ENCODE results near the gene RBMS1. TPM values are rescaled to one million over a fixed set of nuclear protein-coding genes. Genes with fewer than 3 reads are reported as not detected.

The RBMS1 gene
- total and polyA plus RNA-seq, 3 donors from 2014 or later: 26.8 to 34.7 (median 30.0) TPM

DNA sequence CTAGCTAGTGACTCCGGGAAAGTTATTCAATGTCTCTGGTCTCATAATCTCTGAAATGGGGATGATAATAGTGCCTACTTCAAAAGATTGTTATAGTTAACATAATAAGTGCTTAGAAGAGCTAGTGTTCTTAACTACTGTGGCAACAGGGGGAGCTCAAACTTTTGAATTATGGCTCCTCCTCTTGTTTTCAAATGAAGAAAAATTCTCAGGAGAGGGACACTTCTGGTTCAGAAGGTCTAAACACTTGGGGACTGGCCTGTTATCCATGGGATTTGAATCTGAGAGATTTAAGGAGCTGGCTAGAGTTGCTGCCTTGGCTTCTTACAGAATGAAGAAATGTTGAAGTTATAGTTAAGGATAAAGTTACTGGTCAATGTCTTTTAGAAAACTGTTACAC lies 201.4 kb downstream of the RBMS1 start:
- intact Hi-C loops (cut with DNase I; ENCODE audit: low total_unique reads): no loop called here
- DNase-seq: no peak
- no peak overlapping the region for H3K27ac ChIP-seq
- H3K4me1 ChIP-seq: no peaks in the 10 kb centered on the region
- WGBS, 2 donors: 83 to 86% methylated on average over 1 of the region's 1 CpG
- no peaks in the 10 kb centered on the region for H3K36me3 ChIP-seq (ENCODE audit: low read depth, missing control alignments)
- TF ChIP-seq POLR2A (IDR thresholded peaks at IDR 0.05): no peak
- TF ChIP-seq, protein P1, sequence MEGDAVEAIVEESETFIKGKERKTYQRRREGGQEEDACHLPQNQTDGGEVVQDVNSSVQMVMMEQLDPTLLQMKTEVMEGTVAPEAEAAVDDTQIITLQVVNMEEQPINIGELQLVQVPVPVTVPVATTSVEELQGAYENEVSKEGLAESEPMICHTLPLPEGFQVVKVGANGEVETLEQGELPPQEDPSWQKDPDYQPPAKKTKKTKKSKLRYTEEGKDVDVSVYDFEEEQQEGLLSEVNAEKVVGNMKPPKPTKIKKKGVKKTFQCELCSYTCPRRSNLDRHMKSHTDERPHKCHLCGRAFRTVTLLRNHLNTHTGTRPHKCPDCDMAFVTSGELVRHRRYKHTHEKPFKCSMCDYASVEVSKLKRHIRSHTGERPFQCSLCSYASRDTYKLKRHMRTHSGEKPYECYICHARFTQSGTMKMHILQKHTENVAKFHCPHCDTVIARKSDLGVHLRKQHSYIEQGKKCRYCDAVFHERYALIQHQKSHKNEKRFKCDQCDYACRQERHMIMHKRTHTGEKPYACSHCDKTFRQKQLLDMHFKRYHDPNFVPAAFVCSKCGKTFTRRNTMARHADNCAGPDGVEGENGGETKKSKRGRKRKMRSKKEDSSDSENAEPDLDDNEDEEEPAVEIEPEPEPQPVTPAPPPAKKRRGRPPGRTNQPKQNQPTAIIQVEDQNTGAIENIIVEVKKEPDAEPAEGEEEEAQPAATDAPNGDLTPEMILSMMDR (IDR thresholded peaks at IDR 0.05): no peak
- no peaks in the 10 kb centered on the region for H3K27me3 ChIP-seq
- no peak overlapping the region for H3K4me3 ChIP-seq
- H3K9me3 ChIP-seq: no peaks in the 10 kb centered on the region

DNA sequence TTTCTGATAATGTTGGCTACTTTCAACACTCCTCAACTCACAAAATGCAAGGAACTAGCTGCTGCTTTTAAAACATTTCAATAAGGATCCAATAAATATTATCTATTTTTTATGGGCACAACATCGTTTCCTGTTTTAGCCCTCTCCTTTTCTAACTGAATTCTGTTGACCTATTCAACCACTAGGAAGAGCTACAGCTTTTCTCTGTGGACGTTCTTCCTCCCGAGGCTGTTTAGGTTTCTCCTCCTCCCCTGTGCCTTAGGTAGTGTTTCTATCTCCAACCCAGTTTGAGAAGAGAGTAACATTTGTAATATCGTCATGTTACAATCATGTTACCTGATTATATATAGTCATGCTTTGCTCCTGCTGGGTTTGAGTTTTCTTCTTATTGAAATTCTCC lies 202.2 kb downstream of the RBMS1 start:
- Histone ChIP-seq H3K36me3 (ENCODE audit: low read depth, missing control alignments) (no peaks in the 10 kb centered on the region), H3K27me3 (no peaks in the 10 kb centered on the region), H3K4me3 (no peak overlapping the region), H3K9me3 (no peaks in the 10 kb centered on the region), H3K4me1 (no peaks in the 10 kb centered on the region), H3K27ac (no peak overlapping the region)
- DNase-seq: no peak
- intact Hi-C loops (cut with DNase I; ENCODE audit: low total_unique reads): no loop called here
- 43 to 47% methylated on average over 4 of the region's 4 CpGs for WGBS, 2 donors
- TF ChIP-seq, protein P1 (IDR thresholded peaks at IDR 0.05): no peak
- no peak for TF ChIP-seq POLR2A (IDR thresholded peaks at IDR 0.05)

DNA sequence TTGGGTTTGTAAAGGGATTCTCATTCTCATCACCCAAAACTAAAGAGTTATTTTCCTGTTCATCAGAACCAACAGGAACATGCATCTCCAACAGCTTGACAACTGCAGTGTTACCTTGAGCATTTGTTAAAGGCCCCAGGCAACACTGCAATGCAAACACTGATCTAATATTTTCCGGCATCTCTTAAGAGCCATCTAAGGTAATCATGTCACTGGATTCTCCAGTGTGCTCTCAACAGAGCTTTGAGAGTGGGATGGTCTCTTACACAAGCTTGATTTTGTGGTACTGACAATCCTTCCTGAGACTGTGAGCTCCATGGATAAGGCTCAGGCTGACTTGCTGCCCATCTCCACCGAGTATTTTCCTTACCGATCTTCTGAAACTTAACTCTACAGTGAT lies 203.0 kb downstream of the RBMS1 start:
- H3K4me3 ChIP-seq: no peak overlapping the region
- H3K36me3 ChIP-seq (ENCODE audit: low read depth, missing control alignments): no peaks in the 10 kb centered on the region
- H3K4me1 ChIP-seq: no peaks in the 10 kb centered on the region
- H3K9me3 ChIP-seq: no peaks in the 10 kb centered on the region
- TF ChIP-seq, protein P1 (IDR thresholded peaks at IDR 0.05): no peak
- TF ChIP-seq POLR2A (IDR thresholded peaks at IDR 0.05): no peak
- no peak for DNase-seq
- no peak overlapping the region for H3K27ac ChIP-seq
- WGBS, 2 donors: 87 to 89% methylated on average over 3 of the region's 3 CpGs
- intact Hi-C loops (cut with DNase I; ENCODE audit: low total_unique reads): no loop called here
- H3K27me3 ChIP-seq: no peaks in the 10 kb centered on the region

DNA sequence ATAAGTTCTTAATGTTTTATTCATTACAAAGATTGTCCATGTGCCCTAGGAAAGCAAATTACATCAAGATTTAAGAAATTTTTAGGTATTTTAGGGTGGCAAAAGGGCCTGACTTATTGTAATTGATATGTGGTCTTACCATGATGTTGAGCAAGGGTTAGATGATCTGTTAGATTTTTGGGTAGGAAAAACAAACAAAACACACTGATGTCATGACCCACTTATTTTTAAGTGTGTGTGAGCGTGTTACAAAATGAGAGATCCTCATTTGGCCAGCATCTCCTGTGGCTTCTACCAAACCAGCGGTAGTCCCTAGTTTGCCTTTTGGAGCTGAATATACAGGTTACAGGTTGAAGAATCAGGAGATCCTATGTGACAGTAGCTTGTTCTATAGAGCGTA lies 203.8 kb downstream of the RBMS1 start:
- H3K27ac ChIP-seq: no peak overlapping the region
- H3K4me1 ChIP-seq: no peaks in the 10 kb centered on the region
- H3K27me3 ChIP-seq: no peaks in the 10 kb centered on the region
- 87 to 92% methylated on average over 3 of the region's 3 CpGs for WGBS, 2 donors
- intact Hi-C loops (cut with DNase I; ENCODE audit: low total_unique reads): no loop called here
- no peak for TF ChIP-seq POLR2A (IDR thresholded peaks at IDR 0.05)
- TF ChIP-seq, protein P1 (IDR thresholded peaks at IDR 0.05): no peak
- H3K36me3 ChIP-seq (ENCODE audit: low read depth, missing control alignments): no peaks in the 10 kb centered on the region
- H3K9me3 ChIP-seq: no peaks in the 10 kb centered on the region
- H3K4me3 ChIP-seq: no peak overlapping the region
- no peak for DNase-seq

DNA sequence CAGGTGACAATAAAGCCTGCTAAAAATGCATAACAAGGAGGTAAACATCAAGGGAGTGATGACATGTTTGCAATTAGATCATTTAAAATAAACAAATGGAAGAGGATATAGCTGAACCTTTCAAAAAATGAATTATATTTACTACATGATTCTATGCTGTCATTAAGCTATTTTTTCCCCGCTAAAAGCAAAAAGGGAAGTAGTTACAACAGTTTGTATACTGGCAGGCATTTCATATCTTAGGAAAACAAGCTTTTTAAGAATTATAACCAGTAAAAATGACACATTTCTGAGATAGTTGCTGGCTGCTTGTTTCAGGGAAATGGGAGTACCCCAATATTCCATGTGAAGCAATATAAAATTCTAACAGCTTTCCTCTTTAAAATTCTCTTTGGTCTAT lies 204.5 kb downstream of the RBMS1 start:
- WGBS, 2 donors: 74 to 77% methylated on average over 1 of the region's 1 CpG
- Histone ChIP-seq H3K27ac (no peak overlapping the region), H3K27me3 (no peaks in the 10 kb centered on the region), H3K36me3 (ENCODE audit: low read depth, missing control alignments) (no peaks in the 10 kb centered on the region), H3K4me3 (no peak overlapping the region), H3K9me3 (no peaks in the 10 kb centered on the region), H3K4me1 (no peaks in the 10 kb centered on the region)
- no peak for DNase-seq
- intact Hi-C loops (cut with DNase I; ENCODE audit: low total_unique reads): no loop called here
- no peak for TF ChIP-seq POLR2A (IDR thresholded peaks at IDR 0.05)
- TF ChIP-seq, protein P1 (IDR thresholded peaks at IDR 0.05): no peak
